ENCODE data around the gene C7orf33. TPM values are rescaled to one million over a fixed set of nuclear protein-coding genes. Genes with fewer than 3 reads are reported as not detected.

The C7orf33 gene
- total and polyA plus RNA-seq, 2 of the 13 experiments (the other 11 are each of a cell fraction or from before 2014, with no cell fraction given): not detected

GRCh38 chr7:148585399-148585798 is 5.2 kb upstream of the C7orf33 start:
- Histone ChIP-seq H3K4me2 (ENCODE audit: low read depth, low read length) (no peak overlapping the region), H3K27me3 (ENCODE audit: control insufficient read depth in 1 of 2, insufficient read depth in 2 of 2, low read length in 2 of 2) (peaks cover 1 to 12% of the 10 kb centered on the region in 2 experiments; a peak in 3 of 5 replicates), H3K9ac (ENCODE audit: insufficient read depth, low read depth, low read length) (no peak overlapping the region), H3K36me3 (replicated peaks in 1 of 2; ENCODE audit: control insufficient read depth in 1 of 2, insufficient read depth in 2 of 2, low read length in 2 of 2) (no peaks in the 10 kb centered on the region), H4K20me1 (ENCODE audit: insufficient read depth, low read length) (no peaks in the 10 kb centered on the region), H2AFZ (ENCODE audit: low read length) (no peak overlapping the region), H3K4me1 (ENCODE audit: insufficient read depth, low read length) (no peaks in the 10 kb centered on the region), H3K9me3 (ENCODE audit: low read length) (no peaks in the 10 kb centered on the region), H3K27ac (ENCODE audit: extremely low read length, insufficient read depth, low read length) (no peak overlapping the region), H3K4me3 (replicated peaks in 1 of 3; ENCODE audit: insufficient read depth in 1 of 3, low read depth in 2 of 3, low read length in 3 of 3) (no peak overlapping the region), H3K79me2 (ENCODE audit: insufficient read depth, low read length) (no peaks in the 10 kb centered on the region)
- no peak for FAIRE-seq
- in situ Hi-C loops (cut with HindIII; ENCODE audit: extremely low pct_ligation_motif_present, low pct_unique_long_range_greater_than_20kb): no loop called here
- no peak for DNase-seq (ENCODE audit: low spot score)
- intact Hi-C loops (cut with micrococcal nuclease; ENCODE audit: unreplicated experiment): no loop called here
- ATAC-seq: no peak
- ChIA-PET CTCF (ENCODE audit: low intra/inter-chr PET ratio, low total read pairs) (no interaction called here), POLR2A (no interaction called here)
- TF ChIP-seq ZC3H4 (CRISPR knock-in tag; IDR thresholded peaks at IDR 0.05; ENCODE audit: borderline replicate concordance): no peak
- no peak for TF ChIP-seq SRF (IDR thresholded peaks at IDR 0.05; ENCODE audit: low read depth, low read length)
- no peak for TF ChIP-seq PLRG1 (conservative IDR thresholded peaks at IDR 0.05)
- TF ChIP-seq ZNF253 (CRISPR knock-in tag; IDR thresholded peaks at IDR 0.05; ENCODE audit: borderline replicate concordance): no peak
- no peak for TF ChIP-seq BCL6 (CRISPR knock-in tag; IDR thresholded peaks at IDR 0.05)
- TF ChIP-seq NFYB (CRISPR knock-in tag; IDR thresholded peaks at IDR 0.05): no peak
- TF ChIP-seq MAZ (IDR thresholded peaks at IDR 0.05; ENCODE audit: borderline replicate concordance, low read depth, low read length): no peak
- no peak for TF ChIP-seq MAZ (CRISPR knock-in tag; IDR thresholded peaks at IDR 0.05; ENCODE audit: low read depth)
- no peak for TF ChIP-seq CAMTA2 (CRISPR knock-in tag; IDR thresholded peaks at IDR 0.05; ENCODE audit: borderline replicate concordance)
- no peak for TF ChIP-seq HNRNPK (IDR thresholded peaks at IDR 0.05; ENCODE audit: low read depth, low read length, poor library complexity, severe bottlenecking)
- TF ChIP-seq SAP130 (CRISPR knock-in tag; IDR thresholded peaks at IDR 0.05; ENCODE audit: low read depth): no peak
- TF ChIP-seq REST (IDR thresholded peaks at IDR 0.05; ENCODE audit: borderline replicate concordance in 1 of 2, low read depth in 1 of 2, low read length in 2 of 2): no peak
- TF ChIP-seq ZNF629 (CRISPR knock-in tag; conservative IDR thresholded peaks at IDR 0.05): no peak
- TF ChIP-seq KDM2A (CRISPR knock-in tag; IDR thresholded peaks at IDR 0.05; ENCODE audit: borderline replicate concordance, low read depth): no peak
- no peak for TF ChIP-seq ZNF816 (CRISPR knock-in tag; IDR thresholded peaks at IDR 0.05; ENCODE audit: borderline replicate concordance)
- no peak for TF ChIP-seq HOXA5 (CRISPR knock-in tag; IDR thresholded peaks at IDR 0.05)
- 44% methylated on average over 7 of the region's 7 CpGs for WGBS (ENCODE audit: low lambda C conversion rate)
- BruUV-seq (replicated peaks): no TSS peak
